ENCODE measurements around the gene DTNB.
"Not testable (repeated sequence)": the region's sequence is repeated elsewhere in the genome, so short reads cannot be mapped to it uniquely, and the experiment has no call there.

The DTNB gene
- 16.6 to 26.2 (median 23.8) reads per million in 4 donors for total RNA-seq

- DNase-seq, result peak; percentile 67 to 83 (median 71)
Observed at GRCh38 chr2:25673300-25674076, at the start of gene DTNB. Gene DTNB, minus strand, starts transcription at chr2:25673577. Its CDS starts 20,917 bp downstream, at chr2:25652660.

DNA sequence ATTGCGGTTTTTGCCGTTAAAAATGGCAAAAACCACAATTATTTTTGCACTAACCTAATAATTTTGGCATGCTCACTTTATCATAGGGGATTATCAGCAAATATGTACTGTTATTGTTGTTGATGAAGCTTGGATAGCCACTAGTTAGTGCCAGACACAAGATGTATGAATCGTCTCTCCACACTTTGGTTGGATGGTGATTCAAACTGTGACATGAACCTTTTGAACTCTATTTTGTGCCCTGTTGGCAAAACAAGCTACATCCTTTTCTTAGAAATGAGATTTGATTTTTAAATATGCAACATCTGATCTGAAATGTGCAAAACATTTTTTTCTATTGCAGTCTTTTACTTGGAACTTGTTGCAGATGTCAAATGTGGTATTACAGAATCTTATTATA is 48.8 kb upstream of the DTNB start:
- DNase-seq, result no peak

GRCh38 chr2:25720575-25720974 is 47.2 kb upstream of the DTNB start:
- DNase-seq, result no peak

DNA sequence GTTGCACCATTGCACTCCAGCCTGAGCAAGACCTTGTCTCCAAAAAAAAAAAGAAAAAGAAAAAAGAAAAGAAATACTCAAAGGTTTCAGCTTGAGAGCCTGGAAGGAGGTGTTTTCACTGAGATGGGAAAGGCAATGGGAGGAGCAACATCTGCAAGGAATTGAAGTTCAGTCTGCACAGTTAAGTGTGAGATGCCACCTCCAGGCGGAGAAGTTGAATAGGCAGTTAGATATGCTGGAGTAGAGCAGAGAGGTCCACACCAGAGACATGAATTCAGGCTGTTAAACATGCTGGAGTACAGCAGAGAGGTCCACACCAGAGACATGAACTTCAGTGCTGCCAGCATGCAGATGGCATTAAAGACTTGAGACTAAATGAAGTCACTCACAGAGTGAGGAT is 41.4 kb upstream of the DTNB start:
- DNase-seq, result no peak

DNA sequence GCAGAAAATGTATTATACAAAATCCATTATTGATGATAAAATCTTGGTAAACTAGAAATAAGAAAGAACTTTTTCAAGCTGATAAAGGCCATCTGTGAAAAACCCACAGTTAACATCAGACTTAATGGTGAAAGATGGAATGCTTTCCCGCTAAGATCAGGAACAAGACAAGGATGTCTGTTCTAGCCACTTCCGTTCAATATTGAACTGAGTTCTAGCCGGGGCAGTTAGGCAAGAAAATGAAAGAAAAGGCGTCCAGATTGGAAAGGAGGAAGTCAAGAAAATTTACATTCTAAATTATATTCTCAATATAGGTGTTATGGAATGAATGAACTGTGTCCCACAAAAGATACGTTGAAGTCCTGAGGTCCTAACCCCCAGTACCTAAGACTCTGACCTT is 39.1 kb upstream of the DTNB start:
- DNase-seq, result no peak

GRCh38 chr2:25711675-25712354 is 38.4 kb upstream of the DTNB start:
- no peak for DNase-seq

- no peak for DNase-seq
Observed at GRCh38 chr2:25710750-25711149, 37.4 kb upstream of the DTNB start.

DNA sequence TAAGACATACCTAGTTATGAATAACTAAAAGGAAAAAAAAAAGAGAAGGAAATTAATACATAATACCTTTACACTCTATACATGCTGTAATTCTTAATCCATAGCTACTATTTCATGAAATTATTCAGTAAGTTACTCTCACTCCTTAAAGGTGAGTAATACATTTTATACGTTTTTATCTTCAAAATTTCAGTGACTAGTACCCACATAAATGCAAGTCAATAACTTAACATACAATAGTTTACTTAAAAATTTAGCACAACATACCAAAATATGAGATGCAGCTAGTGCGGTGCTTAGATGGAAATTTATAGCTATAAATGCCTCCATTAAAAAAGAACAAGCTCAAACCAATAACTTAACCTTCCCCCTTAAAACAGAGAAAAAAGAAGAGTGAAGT is 36.0 kb upstream of the DTNB start:
- no peak for DNase-seq

DNA sequence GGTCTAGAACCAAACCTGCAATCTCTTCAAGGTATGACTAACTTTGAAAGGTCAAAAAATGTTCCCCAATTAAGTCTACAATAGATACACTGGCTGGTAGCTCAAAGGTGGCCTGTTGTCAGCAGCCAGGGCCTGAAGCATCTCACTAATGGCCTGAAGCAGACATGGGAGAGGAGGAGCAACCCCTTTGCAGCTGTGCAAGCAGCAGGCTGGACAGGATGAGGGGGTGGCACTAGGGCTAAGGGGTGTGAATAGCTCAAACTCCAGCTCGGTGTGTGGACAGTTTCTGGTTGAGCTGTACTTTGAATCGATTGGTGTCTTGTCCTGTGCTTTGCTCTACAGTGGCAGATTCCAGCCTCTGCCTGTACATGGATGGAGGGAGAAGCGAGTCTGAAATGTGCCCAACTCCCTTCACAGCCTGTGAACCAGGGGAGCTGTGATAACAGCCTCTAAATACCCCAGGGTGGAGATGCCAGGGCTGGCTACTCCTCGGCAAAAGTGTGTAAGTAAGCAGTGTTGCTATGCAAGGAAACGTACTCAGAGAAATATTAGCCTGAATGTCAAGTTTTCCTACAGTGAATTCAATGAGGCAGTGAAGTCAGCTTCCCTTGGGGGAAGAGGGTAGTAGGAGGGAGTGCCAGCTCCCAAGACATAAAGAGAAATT is 34.7 kb upstream of the DTNB start:
- no peak for DNase-seq

- DNase-seq, result not testable (repeated sequence)
Observed at GRCh38 chr2:25705575-25705974, 32.2 kb upstream of the DTNB start.

DNA sequence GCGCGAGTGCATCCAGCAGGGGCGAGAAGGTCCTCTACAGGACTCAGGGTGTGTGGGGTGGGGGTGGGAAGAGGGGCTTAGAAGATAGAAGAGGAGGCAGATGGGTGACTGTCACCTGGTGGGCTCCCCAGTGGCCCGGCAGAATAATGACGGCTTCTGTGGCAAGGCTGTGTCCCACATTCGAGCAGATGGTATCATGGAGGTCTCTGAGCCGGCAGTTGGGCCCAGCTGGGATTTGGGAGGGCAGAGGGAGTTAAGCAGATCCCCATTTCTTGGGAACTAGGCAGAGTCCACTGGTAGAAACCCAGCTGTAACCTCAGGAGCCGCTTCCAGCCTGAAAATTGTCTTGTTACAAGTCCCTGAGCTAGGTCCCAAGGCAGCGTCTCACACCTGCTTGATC is 28.4 kb upstream of the DTNB start:
- no peak for DNase-seq

DNA sequence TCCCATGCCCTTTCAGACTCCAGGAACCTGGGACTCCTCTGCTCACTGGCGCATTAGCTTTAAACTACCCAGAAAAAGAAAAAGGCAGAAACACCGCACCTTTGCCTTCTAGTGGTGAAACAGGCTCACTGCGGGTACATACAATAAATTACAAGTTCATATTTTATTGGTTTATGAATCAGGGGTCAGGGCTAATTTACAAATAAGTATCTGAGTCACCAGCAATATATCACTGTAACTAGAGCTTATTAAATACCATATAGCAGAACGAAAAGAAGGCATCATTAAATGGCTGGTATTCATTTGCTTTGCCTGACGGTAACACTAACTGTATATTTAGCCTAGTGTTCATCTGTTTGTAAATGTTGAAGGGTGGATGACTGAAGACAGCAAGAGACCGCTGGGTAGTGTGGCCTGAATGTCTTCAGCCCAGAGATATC is 26.9 kb upstream of the DTNB start:
- DNase-seq, result peak in 2 of 5 donors; percentile 5 to 20

DNA sequence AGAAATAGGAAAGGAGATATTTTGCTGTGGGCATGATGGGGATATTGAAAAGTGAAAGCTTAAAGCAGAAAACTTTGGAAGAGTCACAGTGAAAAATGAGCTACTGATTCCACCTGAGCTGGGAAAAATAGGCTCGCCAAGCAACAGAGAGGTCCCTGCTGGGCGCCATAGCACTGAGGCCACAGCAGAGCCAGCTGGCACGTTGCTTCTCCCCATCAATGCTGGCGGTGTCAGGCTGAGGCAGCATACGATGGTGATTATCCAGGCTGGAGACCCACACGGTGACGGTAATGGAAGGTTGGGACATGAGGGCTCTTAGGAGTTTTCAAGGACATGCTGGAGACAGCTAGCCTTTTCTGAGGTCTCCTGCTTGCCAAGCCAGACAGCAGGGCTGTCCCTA is 25.8 kb upstream of the DTNB start:
- no peak for DNase-seq

GRCh38 chr2:25698752-25699151 is 25.4 kb upstream of the DTNB start:
- DNase-seq, result peak in 1 of 5 donors; percentile 23

DNA sequence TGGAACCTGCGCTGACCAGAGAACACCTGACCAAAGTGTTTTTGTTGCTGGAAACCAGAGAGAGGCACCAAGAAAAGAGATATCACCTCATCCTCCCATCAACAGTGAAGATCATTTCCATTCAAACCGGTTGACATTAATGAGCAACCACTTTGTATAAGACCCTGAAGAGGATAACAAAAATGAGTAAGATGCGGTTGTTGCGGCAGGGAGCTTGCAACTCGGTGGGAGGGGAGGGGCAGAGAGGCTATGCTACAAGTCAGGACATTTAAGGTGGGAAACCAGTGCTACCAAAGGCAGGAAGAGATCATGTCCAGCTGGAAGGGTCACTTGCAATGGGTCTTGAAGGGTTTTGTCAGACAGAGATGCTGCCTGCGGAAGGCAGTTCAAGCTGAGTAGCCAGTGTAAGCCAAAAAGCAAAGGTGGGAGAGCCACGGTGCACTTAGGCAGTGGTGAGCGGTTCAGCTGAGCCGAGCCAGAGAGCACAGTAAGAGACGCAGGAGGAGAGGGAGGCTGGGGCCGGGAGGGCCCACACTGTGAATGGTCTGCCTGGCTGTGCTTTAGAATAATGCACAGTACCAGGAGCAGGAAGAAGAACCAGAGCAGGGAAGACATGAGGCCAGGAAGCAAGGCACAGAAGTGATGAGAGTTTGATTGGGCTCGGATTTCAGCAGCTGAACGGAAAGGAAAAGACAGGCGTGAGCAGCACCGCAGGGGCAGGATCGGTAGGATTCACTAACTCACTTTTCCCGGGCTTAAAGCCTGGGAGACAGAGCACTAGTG is 24.4 kb upstream of the DTNB start:
- DNase-seq, result no peak

DNA sequence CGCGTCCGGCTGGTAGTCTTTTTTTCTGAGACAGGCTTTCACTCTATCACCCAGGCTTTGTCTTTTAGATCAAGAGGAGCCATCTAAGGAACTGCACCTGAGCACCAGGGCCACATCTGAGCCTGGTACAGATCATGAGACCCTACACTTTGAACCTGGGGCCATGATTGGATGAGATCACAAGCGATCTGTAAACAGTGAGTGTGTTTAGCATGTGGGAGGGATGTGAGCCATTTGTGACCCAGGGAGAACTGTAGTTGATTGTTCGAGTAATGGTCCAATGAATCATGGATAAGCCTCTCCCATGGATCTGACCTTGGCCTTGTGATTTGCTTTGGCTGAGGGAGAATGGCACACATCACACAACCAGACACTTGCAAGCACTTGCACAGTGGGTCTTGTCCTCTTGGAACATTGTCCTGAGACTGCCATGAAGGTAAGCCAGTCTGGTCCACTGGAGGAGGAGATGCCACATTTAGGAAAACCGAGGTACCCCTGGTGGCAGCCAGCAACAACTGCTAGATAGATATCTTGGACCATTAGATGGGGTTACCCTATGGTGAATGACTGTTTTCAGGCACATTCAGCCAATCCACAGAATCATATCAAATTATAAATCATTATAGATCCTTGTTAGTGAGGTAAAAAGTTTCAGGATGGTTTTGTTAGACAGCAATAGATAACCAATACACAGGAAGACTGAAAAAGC is 19.5 kb upstream of the DTNB start:
- no peak for DNase-seq

- no peak for DNase-seq
Observed at GRCh38 chr2:25692143-25692542, 18.8 kb upstream of the DTNB start.

DNA sequence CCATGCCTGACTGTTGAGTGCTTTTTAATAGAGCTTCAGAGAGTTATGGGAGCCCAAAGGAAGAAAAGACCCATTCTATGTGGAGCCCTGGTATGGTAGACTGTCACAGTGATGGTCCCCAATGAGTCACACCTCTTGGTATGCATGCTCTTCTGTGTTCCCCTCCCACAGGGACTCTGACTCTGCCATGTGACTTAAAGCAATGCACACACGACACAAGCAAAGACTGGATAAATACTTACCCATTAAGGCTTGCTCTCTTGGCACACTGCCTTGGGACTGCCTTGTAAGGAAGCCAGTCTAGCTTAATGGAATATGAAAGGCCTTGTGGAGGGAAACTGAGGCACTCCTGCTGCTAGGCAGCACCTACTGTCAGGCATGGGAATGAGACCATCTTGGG is 16.7 kb upstream of the DTNB start:
- DNase-seq, result no peak

DNA sequence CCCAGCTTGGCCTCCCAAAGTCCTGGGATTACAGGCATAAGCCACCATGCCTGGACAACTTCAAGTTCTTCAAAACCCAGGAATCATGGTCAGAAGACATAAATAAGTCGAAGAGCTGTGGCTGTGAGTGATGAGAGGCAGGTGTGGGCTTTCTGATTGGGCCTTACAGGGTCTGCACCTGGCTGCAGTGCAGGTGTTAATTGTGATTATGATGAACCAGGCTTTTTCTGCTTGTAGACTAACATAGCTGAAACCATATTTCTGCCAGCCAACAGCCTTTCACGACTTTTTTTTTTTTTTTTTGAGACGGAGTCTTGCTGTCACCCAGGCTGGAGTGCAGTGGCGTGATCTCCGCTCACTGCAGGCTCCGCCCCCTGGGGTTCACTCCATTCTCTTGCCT is 14.9 kb upstream of the DTNB start:
- no peak for DNase-seq

DNA sequence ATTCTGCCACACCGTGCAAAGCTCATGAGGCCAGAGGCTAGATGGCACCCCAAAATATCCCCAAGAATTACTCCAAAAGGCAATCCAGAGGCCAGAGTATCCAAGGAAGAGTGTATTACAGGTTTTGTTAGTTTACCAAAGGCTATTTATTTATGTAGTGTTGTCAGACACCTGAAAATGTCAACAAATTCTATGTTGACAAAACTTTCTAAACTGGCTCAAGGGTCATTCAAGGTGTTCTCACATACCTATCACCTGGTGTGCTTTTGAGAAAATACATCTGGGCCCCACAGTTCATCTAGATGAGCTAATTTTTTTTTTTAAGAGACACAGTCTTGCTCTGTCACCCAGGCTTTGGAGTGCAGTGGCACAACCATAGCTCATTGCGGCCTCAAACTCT is 12.4 kb upstream of the DTNB start:
- no peak for DNase-seq

DNA sequence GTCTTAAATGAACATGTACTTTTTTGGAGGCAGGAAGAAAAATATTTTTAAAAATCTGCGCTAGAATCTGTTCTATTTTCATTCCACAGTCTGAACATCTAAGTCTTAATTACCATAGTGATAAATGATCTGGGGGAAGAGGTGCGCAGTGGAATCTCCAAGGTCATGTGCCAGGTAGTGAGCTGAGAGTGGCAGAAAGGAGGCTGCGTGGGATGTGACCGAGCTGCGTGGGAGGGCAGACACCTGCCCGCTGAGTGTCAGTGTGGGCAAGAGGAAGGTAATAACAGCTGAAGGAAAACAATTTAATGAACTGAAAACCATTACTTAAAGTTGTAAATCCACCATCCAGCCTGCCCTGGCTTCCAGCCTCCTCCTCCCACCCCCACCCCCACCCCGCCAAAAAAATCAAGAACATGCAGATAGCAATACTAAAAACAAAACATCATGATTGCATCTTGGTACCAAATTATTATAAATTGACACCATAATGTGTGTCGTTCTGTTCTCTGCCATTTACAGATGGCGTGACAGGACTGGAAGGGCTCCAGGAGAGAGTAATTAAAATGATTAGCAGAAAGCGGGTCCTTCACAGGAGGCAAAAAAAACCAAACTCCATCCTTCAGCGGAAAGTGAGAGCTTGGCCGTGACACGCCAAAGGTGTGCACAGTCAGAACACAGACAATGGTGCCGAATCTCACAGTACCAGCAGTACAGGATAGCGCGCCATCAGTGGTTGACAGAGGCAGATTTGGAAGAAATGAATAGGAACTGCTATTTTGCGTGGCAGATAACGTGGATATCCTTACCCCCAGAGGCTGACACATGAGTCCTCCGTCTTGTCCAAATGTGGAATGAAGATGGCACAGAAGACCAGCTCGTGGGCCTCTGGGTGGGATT is 11.4 kb upstream of the DTNB start:
- DNase-seq, result no peak

All from T-helper 1 cell (primary cell).